NCI-H446 (cell line): Measurements from ENCODE around the gene MRPL55.

Experiments
- DNase-seq, 2 experiments: peaks; one replicate each; lab custom pipeline; 2025; lab: John Stamatoyannopoulos, UW

Gene MRPL55

GRCh38 chr1:228068359-228068758 is 40.7 kb downstream of the MRPL55 start:
- no peak for DNase-seq

GRCh38 chr1:228066891-228067654 is 42.0 kb downstream of the MRPL55 start:
- DNase-seq = no peak

- no peak for DNase-seq
Observed at GRCh38 chr1:228066416-228066815, 42.7 kb downstream of the MRPL55 start.

- no peak for DNase-seq
Observed at GRCh38 chr1:228065543-228066347, 43.4 kb downstream of the MRPL55 start.

- no peak for DNase-seq
Observed at GRCh38 chr1:228064741-228065542, 44.2 kb downstream of the MRPL55 start.

GRCh38 chr1:228064296-228064695 is 44.8 kb downstream of the MRPL55 start:
- no peak for DNase-seq

GRCh38 chr1:228063251-228064191 is 45.6 kb downstream of the MRPL55 start:
- DNase-seq = no peak

GRCh38 chr1:228062812-228063211 is 46.3 kb downstream of the MRPL55 start:
- DNase-seq = no peak

GRCh38 chr1:228062085-228062791 is 46.9 kb downstream of the MRPL55 start:
- no peak for DNase-seq

- DNase-seq = no peak
Observed at GRCh38 chr1:228061411-228062084, 47.6 kb downstream of the MRPL55 start.

GRCh38 chr1:228060458-228061190 is 48.5 kb downstream of the MRPL55 start:
- no peak for DNase-seq

- no peak for DNase-seq
Observed at GRCh38 chr1:228059634-228060457, 49.3 kb downstream of the MRPL55 start.

GRCh38 chr1:228058949-228059633 is 50.0 kb downstream of the MRPL55 start:
- no peak for DNase-seq

GRCh38 chr1:228058172-228058948 is 50.7 kb downstream of the MRPL55 start:
- DNase-seq = no peak
